Pancreas (tissue), 10 donors: Measurements from ENCODE around the gene CP. TPM values are rescaled to one million over a fixed set of nuclear protein-coding genes. Genes with fewer than 3 reads are reported as not detected.

ENCODE experiments used
- ATAC-seq, 4 donors: fragments of 200-7000 bp; cut with Tn5 transposase; one replicate each; pipeline versions ENCODE4 v1.8.0 to v1.9.1; 2020; ENCODE audit warnings: mild to moderate bottlenecking in 4 of 4, moderate library complexity in 4 of 4
- DNase-seq, 6 donors: peaks; one replicate each; pipeline ENCODE4 v3.0.0-alpha.2; 2020
- FAIRE-seq: peaks from 2 replicates; lab custom pipeline; 2012; peaks lifted over from hg19 to GRCh38; lab: Jason Lieb, UNC
- H3K27ac ChIP-seq, 4 donors: fragments of 200-600 bp; sonication (generic); 1 replicate in 3 of 4; 2 replicates in 1 of 4; pipeline versions ENCODE4 v1.5.0 to v1.8.0; 2020
- H3K27me3 ChIP-seq, 4 donors: fragments of 200-600 bp; one replicate each; pipeline ENCODE4 v1.8.0; 2021
- H3K36me3 ChIP-seq, 3 donors: fragments of 200-600 bp; sonication (generic) in 1 of 3; one replicate each; pipeline versions ENCODE4 v1.5.0 to v1.8.0; 2020 to 2021
- H3K4me1 ChIP-seq, 3 donors: fragments of 200-600 bp; one replicate each; pipeline ENCODE4 v1.8.0; 2021
- H3K4me3 ChIP-seq, 4 donors: fragments of 200-600 bp; sonication (generic) in 2 of 4; one replicate each; pipeline versions ENCODE4 v1.5.0 to v1.8.0; 2020 to 2021
- H3K9me3 ChIP-seq, 4 donors: fragments of 200-600 bp; one replicate each; pipeline ENCODE4 v1.8.0; 2021
- CTCF ChIP-seq, 4 donors: fragments of 200-600 bp; sonication (generic) in 3 of 4; IDR thresholded peaks; one replicate each; pipeline versions ENCODE4 v1.5.0 to v1.8.0; 2021; ENCODE audit warnings: antibody characterized with exemption in 4 of 4
- WGBS, 2 donors: extraction: QIAGEN DNeasy Blood & Tissue Kit; methylation state at CpG; one replicate each; pipeline ENCODE4 v1.1.7; 2013; 5-methylcytosine and 5-hydroxymethylcytosine counted together
- intact Hi-C, 3 donors: fragments of 100-400 bp; cut with DNase I; formaldehyde crosslinking; loops; one replicate each; pipeline versions ENCODE4 v1.11.1 to v1.14.2; 2022
- polyA plus RNA-seq, 2 donors: library from polyadenylated mRNA; stranded (reverse); fragments of 200-250 nt; gene quantifications; one replicate each; pipeline ENCODE4 v1.2.3, GENCODE V29; 2013
- total RNA-seq, 6 donors: library from RNA; stranded (reverse); fragmentation: NEBNext Ultra II Directional in 4 of 6; extraction: Animal tissue kit (Norgen Biotek cat#: 25700) in 4 of 6; gene quantifications; one replicate each; pipeline versions ENCODE4 v1.2.1 to v1.2.4, GENCODE V29; 2021 to 2023
- donor health status: healthy with polysubstance abuse.
- donor health status: DM: no; HTN: no; CAD: no; lungs with moderate emphysema.
- donor health status: DM: no; HTN: no; CAD: no.
- donor health status: control.
- donor health status: control.
- donor health status: Bipolar disorder and iron deficiency.
- donor health status: DM: yes; HTN: yes; CAD: no.
- donor health status: DM: no; HTN: no; CAD: no.
- donor health status: DM: no; HTN: no; CAD: no.
- donor health status: DM: yes; HTN: yes; CAD: no.

Gene CP
- total and polyA plus RNA-seq, 8 donors: 0.60 to 19.6 (median 2.2) TPM

GRCh38 chr3:149231871-149232270 lies 10.2 kb upstream of the CP start:
- ATAC-seq (no peak), DNase-seq (no peak), FAIRE-seq (no peak)
- H3K27me3 ChIP-seq: no peaks in the 10 kb centered on the region
- intact Hi-C loops: no loop called here
- H3K27ac ChIP-seq: no peak overlapping the region
- no peak for TF ChIP-seq CTCF (IDR thresholded peaks at IDR 0.05)
- H3K36me3 ChIP-seq: no peaks in the 10 kb centered on the region
- no peak overlapping the region for H3K4me3 ChIP-seq
- WGBS, 2 donors: 70 to 82% methylated on average over 2 of the region's 2 CpGs
- no peaks in the 10 kb centered on the region for H3K4me1 ChIP-seq
- no peaks in the 10 kb centered on the region for H3K9me3 ChIP-seq

- Histone ChIP-seq H3K4me3 (no peak overlapping the region), H3K27me3 (no peaks in the 10 kb centered on the region), H3K4me1 (peaks cover 0 to 20% (median 1%) of the 10 kb centered on the region in 3 donors), H3K9me3 (no peaks in the 10 kb centered on the region), H3K36me3 (no peaks in the 10 kb centered on the region), H3K27ac (no peak overlapping the region)
- DNase-seq (no peak), FAIRE-seq (no peak), ATAC-seq (no peak)
- intact Hi-C loops: no loop called here
- 93 to 95% methylated on average over 5 of the region's 5 CpGs for WGBS, 2 donors
- TF ChIP-seq CTCF (IDR thresholded peaks at IDR 0.05): no peak
These were observed 6.1 kb upstream of the CP start for GRCh38 chr3:149227591-149228268.

- intact Hi-C loops: no loop called here
- no peak for DNase-seq
- no peak for FAIRE-seq
- Histone ChIP-seq H3K4me3 (no peak overlapping the region), H3K36me3 (no peaks in the 10 kb centered on the region), H3K27me3 (no peaks in the 10 kb centered on the region), H3K27ac (peak overlapping the region in 1 of 4 donors; percentile 8), H3K4me1 (peaks cover under 1 to 29% (median 9%) of the 10 kb centered on the region in 3 donors), H3K9me3 (no peaks in the 10 kb centered on the region)
- ATAC-seq: no peak
- TF ChIP-seq CTCF (IDR thresholded peaks at IDR 0.05): no peak
- WGBS, 2 donors: 86 to 88% methylated on average over 1 of the region's 1 CpG
These were observed 5.1 kb upstream of the CP start for GRCh38 chr3:149226776-149227175.

- no peak for TF ChIP-seq CTCF (IDR thresholded peaks at IDR 0.05)
- 7 to 8% methylated on average over 9 of the region's 9 CpGs for WGBS, 2 donors
- no peaks in the 10 kb centered on the region for H3K36me3 ChIP-seq
- intact Hi-C loops: no loop called here
- peak overlapping the region; percentile 11 to 85 (median 62) for H3K27ac ChIP-seq
- ATAC-seq (peak; percentile 81 to 93 (median 89)), FAIRE-seq (no peak), DNase-seq (peak in 2 of 6 donors; percentile 9 to 25)
- peaks cover 7 to 41% (median 12%) of the 10 kb centered on the region in 3 donors for H3K4me1 ChIP-seq
- H3K27me3 ChIP-seq: no peaks in the 10 kb centered on the region
- peak overlapping the region in 3 of 4 donors; percentile 2 to 31 (median 27) for H3K4me3 ChIP-seq
- H3K9me3 ChIP-seq: no peaks in the 10 kb centered on the region
These were observed 3.3 kb upstream of the CP start for GRCh38 chr3:149224736-149225594.
